Measurements from ENCODE around the gene TMEM247.

GRCh38 chr2:46477925-46478324, 1.4 kb upstream of the TMEM247 start:
- TF ChIP-seq POLR2A (IDR thresholded peaks at IDR 0.05) (no peak), CTCF (IDR thresholded peaks at IDR 0.05) (no peak)

Data from testis (tissue), 2 donors.